HG03135 (cell line): ENCODE measurements around the gene HCAR3.
A peak's percentile ranks its signal among the peaks of the same experiment; 100 is the strongest.
"Not testable (repeated sequence)": the region's sequence is repeated elsewhere in the genome, so short reads cannot be mapped to it uniquely, and the experiment has no call there.

Experiments
- ATAC-seq: cut with Tn5 transposase; IDR thresholded peaks from one replicate; pipeline ENCODE4 v1.9.1; 2021; ENCODE audit warnings: mild to moderate bottlenecking, moderate library complexity; ENCODE audit not compliant: unreplicated experiment

The HCAR3 gene

DNA sequence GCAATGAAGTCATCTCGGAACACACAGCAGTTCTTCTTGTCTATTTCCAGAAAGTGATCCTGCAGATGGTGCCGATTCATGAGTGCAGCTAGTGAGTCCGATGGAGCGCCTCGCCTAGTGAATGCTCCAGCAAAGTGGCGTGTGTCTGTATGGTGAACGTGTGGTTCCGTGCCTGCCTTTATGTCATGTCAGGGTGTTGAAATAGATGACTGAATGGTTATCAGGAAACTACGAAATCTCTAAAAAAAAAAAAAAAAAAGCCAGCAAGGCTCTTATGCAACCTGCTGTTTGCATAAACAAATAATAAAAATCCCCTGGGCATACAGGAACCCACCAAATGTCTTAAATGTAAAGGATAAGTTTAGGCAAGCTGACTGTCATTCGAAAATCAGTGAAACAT lies at the start of gene HCAR3:
TSS of gene HCAR3 (minus strand) at position 154 of the 400 bp plus-strand sequence. CDS start at position 80, 74 bp downstream.
- not testable (repeated sequence) for ATAC-seq

DNA sequence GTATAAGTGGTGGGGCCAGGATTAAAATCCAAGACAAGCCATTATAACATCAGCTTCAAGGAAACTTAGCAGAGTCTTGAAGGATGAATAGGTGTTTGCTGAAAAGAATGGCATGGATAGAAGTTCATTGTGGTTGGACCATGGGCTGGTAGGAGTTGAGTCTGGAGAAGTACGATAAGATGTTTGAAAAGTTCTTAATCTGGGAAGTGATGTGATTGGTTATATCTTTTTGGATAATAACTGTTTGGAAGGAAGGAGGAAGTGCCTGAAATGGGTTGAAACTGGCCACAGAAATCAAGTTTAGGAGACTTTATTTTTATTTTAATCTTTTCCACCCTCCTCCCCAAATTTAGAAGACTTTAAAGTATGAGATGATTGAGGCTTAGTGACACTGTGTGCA lies 41.0 kb upstream of the HCAR3 start:
- ATAC-seq: no peak

DNA sequence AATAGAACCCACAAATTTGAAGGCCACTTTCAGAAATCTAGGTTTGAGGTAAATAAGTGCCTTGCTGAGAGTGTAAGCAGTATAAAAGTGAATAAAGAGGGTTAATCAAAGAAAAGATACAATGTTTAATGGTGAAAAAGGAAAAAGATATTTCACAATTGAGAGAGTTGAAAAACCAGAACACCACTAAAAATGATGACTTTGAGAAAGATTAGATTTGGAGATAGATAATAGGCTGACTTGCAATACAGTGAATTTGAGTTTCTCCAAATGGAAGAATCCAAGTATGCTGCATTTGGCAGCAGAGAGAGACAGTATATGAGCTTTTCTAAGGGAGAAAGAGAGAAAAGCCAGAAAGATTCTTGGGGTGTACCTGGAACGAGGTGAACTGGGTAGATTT lies 38.2 kb upstream of the HCAR3 start:
- no peak for ATAC-seq

DNA sequence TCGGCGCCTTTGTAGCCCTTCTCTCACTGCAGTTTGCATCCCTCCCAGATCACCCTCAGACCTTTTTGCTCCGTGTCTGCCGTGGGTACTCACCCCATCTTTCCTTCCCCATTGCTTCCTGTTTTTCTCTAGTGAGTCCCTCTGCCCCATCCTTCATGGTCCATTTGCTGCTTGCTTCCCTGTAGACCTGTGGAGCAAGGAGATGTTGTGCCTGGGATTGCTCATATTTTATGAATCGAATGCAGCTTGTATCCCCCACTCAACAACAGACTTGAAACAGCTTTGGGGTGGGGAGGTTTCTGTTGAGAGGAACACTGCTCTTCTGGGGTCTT lies 36.7 kb upstream of the HCAR3 start:
- ATAC-seq: no peak

DNA sequence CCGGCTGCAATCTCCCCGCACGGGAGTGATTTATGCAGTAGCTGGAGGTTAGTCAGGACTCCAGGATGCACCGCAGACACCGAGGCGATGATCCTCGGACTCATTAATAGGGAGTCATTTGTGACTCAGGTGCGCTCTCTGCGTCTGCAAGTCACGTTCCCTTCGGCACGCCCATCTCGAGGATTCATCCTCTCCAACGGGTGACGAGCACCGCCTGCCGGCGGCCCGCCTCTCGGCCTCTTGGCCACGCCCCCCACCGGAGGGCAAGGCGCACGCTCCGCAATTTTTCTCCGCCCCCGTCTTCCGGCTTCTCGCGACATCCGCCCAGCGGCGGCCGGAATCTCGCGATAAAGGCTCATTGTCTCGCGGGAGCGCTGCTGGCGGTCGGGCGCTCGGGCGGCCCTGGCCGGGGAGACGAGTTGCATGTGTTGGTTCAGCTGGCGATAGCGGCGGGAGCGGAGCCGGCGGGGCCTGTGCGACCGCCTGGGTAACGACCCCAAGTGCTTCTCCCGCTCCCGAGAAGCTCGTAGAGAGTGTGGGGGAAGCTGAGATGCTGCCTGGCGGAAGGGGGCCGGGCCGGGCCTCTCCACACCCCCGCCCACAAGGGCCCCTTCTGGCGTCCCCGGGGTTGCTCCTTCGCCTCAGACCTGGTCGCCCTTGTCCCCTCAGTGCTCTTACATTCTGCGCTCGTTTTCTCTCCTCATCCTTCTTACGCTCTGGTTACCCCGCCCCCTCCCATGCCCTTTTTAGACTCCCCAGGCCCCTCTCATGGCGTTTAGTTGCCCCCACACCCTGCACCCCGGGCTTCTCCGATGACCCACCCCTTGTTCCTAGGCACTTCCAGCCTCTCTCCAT lies 36.1 kb upstream of the HCAR3 start, which contains the start of gene DENR:
TSS of gene DENR (plus strand) at position 361 of the 855 bp plus-strand sequence. CDS start 878 bp downstream, outside the sequence.
- ATAC-seq: peak; percentile 95

DNA sequence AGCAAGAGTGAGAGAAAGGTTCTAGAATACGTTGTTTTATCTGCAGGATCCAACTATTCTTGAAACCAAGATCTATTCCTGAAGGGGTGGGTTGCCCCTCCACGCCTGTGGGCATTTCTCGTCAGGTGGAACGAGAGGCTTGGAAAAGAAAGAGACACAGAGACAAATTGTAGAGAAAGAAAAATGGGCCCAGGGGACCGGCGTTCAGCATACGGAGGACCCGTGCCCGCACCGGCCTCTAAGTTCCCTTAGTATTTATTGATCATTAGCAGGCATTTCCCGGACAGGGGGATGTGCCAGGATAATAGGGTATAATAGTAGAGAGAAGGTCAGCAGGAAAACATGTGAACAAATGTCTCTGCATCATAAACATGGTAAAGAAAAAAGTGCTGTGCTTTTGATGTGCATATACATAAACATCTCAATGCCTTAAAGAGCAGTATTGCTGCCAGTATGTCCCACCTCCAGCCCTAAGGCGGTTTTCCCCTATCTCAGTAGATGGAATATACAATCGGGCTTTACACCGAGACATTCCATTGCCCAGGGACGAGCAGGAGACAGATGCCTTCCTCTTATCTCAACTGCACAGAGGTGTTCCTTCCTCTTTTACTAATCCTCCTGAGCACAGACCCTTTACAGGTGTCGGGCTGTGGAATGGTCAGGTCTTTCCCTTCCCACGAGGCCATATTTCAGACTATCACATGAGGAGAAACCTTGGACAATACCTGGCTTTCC lies 34.3 kb upstream of the HCAR3 start:
- ATAC-seq: not testable (repeated sequence)

DNA sequence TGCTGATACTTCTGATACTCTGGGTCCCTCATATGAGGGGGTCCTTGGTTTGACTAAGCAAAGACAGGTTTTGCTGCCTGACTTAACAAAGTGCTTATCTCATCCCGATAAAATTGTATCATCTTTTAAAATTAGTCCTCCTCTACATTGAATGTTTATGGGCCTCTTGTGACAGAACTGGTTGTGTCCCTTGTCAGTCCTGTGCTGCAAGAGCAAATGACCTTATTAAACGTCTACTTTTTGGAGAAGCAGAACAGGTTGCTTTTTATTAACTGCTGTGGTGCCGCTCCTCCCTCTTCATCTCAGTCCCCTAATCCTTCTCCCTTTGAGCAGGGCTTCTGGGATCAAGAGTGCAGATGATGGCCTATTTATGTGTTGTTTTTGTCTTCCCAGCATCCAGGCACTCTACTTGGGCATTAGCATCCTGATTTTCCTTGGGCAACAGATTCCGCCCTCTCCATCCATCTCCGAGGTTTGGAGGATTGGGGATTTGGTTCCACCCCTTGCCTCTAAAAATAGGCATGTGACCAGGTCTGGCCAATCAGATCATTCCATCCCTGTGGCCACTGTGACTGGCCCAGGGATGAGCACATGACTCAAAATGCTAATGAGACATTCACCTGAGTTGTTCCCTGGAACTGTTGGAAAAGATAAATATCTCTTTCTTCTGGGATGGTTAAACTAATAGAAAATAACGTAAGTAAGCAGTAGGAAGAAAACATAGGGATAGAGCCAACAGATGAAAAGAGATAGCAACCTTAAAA lies 33.1 kb upstream of the HCAR3 start:
- no peak for ATAC-seq

DNA sequence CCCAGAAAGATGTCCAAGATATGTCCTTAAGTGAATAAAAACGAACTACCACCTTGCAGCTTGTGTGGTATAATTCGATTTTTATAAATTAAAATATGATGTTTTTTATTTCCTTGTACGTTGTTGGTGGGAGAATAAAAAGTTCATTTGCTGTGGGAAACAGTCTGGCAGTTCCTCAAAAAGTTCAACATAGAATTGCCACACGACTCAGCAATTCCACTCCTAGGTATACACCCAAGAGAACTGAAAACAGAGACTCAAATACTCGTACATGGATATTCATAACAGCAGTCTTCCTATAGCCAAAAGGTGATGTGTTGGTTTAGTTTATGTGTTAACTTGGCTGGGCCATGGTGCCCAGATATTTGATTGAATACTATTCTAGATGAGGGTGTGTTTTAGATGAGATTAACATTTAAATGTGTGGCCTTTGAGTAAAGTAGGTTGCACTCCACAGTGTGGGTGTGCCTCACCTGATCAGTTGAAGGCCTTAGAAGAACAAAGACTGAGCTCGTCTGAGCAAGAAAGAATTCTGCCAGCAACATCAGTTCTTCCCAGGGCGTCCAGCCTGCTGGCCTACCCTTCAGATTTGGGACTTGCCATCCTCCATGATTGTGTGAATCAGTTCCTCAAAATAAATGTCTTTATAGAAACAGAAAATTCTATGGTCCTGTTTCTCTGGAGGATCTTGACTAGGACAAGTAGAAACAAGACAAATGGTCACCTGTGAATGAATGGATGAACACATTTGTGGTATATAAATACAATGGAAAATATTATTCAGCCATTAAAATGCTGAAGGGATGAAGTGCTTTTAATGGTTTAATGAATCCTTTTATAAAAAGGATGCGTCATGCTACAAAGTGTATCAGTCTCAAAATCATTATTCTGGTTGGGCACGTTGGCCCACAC lies 30.9 kb upstream of the HCAR3 start:
- ATAC-seq: no peak

DNA sequence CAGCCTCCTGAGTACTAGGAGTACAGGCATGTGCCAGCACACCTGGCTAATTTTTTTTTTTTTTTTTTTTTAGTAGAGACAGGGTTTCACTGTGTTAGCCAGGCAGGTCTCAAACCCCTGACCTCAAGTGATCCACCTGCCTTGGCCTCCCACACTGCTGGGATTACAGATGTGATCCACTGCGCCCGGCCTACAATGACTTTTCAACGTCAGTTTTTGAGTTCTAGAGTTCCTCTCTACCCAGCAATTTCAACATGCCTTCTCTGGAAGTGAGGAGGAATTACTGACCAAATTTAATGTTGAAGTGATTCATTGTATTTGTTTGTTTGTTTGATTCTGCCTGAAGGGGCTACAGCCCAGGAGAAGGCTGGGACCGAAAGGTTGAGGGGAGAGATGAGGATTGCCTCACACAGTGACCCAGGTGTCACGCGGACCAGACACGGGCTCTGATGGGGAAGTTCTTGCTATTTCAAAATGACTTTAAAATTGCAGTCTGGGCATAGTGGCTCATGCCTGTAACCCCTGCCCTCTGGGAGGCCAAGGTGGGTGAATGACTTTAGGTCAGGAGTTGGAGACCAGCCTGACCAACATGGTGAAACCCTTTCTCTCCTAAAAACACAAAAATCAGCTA lies 27.4 kb upstream of the HCAR3 start:
- no peak for ATAC-seq

DNA sequence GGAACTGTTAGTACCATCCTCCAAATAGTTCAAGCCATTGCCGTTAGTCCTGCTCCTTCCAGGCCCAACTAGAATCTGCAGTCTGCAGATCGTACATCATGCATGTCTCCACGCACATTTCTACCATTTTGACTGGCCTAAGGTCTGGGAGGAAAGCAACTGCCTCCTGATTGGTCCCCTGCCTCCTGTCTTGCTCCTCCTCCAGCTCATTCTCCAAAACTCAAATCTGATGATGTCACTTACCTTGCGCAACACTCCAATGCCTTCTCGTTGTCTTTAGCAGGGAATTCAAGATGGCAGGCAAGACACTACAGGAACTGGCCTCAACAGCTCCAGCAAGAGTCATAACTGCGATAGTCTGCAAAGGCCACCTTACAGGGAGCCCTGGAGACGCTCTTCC lies 23.7 kb upstream of the HCAR3 start:
- ATAC-seq: no peak

DNA sequence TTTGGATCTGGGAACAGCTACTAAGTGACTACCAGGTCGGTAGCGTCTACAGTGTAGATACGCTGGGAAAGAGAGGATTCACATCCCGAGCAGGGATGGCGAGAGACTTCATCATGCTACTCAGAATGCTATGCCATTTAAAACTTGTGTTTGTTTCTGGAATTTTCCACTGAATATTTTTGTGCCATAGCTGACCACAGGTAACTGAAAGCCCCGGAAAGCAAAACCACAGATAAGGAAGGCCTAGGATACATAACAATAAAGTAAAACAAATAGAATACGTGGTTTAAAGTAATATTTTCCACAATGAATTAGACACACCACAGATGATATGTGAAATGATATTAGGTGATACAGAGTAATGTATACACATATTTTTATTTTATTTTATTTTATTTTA lies 22.0 kb upstream of the HCAR3 start:
- no peak for ATAC-seq

DNA sequence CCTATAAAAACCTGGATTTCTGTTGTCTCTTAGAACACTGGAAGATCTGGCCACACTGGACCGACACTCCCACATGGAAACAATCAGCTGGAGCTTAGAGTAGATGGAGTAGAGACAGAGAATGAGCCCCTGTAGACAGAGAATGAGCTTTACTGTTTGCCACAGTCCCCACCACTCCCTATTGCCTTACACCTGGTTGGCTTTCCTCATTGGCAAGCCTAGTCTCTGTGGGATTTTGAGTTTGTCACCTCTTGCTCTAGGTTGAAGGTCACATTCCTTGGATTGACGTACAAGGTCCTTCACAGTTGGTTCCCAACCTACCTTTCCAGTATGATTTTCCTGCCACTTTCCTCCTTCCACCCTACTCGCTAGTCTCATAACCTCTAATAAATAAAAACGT lies 16.0 kb upstream of the HCAR3 start:
- no peak for ATAC-seq

DNA sequence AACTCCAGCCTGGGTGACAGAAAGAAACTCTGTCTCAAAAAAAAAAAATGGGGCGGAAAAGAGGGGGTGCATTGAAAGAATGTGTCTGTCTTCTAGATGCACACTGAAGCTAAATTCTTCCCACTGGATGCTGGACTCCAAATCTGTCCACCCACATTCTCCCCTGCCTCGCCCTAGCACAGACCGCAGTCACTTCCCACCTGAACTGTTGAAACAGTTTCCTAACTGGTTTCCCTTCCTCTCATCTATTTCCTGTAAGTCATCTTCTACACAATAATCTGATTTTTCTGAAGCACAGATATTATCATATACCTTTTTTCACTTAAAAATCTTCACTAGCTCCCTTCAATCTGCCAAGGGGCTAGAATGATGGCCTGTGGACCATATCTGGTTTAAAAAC lies 15.6 kb upstream of the HCAR3 start:
- no peak for ATAC-seq

DNA sequence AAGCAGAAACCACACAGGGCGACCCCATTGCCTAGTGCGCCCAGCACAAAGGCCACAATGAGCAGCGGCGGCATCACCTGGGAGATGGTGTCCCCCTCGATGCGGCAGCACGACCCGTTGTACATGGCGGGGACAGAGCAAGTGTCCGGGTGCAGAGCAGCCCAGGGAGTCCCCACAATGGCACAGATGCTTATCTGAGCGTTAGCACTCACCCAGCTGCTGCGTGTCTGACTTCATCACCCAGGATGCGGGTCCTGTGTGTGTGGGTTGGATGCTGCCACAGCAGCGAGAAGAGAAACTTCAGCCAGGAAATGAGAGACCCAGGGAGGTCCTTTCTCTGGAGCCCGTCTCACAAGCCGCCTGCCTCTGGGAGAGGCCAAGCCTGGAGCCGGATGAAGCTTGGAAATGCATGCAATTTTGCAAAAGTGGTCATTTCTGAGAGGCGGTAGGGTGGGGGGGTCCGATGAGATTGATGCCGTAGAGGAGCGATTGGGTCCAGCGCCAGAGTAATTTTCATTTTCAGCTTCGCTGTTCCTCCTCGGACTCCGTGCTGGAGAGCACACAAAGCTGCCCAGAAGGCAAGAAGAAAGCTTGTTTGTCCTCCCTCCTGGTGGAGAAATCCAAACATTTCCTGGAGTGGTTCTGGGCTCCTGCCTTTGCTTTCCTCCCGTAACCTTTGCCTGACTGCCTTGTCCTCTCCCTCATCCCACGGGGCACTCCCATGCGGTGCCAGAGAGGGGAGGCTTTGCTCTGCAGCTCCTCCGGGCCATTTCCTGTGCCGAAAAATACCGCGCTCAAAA lies 13.8 kb upstream of the HCAR3 start, which contains the start of gene HCAR1:
TSS of gene HCAR1 (minus strand) at position 630 of the 800 bp plus-strand sequence. CDS start at position 125, 505 bp downstream.
- no peak for ATAC-seq

DNA sequence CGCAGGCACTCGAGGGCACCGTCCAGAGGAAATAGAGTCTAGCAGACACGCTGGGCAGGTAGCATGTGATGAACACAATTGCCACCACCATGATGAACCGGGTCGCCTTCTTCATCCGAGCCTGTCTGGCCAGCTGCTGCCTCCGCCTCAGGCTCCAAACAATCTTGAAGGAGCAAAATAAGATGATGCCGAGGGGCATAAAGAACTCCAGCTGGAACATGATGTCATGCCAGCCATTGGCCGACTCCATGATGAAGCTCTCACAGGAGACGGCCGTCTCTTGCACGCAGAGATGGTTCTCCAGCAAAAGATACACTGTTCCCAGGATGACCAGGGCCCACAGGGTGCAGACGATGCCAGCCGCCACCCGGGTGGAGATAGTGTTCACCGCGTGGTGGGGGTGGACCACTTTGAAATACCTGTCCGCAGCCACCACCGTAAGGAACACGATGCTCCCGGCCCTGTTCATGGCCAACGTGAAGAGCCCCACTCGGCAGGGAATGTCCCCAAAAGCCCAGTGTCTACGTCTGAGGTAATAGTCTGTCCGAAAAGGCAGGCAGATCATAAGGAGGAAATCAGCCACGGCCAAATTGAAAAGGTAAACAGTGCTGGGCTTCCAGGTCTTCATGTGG lies 13.1 kb upstream of the HCAR3 start:
- ATAC-seq: no peak

DNA sequence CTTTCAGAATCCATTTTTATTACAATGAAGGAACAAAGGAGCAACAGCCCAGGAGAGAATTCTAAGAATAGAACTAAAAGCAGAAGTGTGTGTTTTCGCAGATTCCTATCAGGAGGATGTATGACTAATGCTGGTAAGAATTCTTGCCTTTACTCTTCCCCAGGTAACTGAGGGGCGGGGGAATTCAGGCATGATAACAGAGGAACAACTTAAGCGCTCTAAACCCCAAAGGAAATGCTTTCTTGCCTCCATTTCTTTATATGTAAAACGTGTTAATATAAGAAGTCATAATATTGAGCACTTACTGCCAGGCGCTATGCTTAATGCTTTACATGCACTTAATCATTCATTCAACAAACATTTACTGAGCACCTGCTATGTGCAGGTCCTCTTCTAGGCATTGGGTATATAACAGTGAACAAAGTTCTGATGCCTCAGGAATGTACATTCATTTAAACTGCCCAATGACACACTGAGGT lies 9.5 kb upstream of the HCAR3 start:
- no peak for ATAC-seq

DNA sequence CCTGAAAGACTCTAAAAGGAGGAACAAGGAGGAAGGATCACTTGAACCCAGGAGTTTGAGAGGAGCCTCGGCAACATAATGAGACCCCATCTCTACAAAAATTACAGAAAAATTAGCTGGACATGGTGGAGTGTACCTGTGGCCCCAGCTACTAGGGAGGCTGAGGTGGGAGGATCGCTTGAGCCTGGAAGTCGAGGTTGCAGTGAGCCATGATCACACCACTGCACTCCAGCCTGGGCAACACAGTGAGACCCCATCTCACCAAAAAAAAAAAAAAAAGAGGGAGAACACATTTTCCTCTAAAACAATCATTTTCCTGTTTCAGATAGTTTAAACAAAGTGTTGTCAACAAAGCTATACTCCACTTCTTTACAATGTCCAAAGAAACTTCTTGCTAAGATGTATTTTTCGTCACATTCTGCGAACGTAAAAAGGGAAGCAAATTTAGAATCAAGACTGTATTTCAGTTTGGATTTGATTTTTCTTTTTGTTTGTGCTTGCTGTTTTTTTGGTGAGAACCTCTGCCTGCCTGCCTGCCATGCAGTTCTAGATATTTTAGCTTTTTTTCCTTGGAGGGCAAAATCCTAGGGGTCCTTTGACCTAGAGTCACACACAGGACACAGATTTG lies 9.0 kb upstream of the HCAR3 start:
- no peak for ATAC-seq
